GM19035 (cell line): ENCODE results near the gene OTOA.
"Not testable (repeated sequence)": the region's sequence is repeated elsewhere in the genome, so short reads cannot be mapped to it uniquely, and the experiment has no call there.

Experiments
- ATAC-seq: cut with Tn5 transposase; IDR thresholded peaks from one replicate; pipeline ENCODE4 v1.9.1; 2021; ENCODE audit not compliant: unreplicated experiment

OTOA gene

GRCh38 chr16:21801538-21802374 lies 138.0 kb downstream of the OTOA start:
- ATAC-seq = not testable (repeated sequence)

DNA sequence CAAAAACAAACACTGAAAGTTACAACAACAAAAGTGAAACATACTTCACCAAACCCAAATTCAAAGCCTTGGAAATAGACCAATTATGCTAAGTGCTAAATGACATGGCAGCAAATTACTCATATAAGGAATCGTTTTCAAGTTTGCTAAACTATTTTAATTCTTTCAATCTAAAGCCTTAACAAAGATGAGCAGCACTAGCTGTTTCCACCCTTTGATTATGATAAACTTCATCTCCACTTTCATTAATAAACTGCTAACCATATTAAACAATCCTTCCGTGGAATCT lies 138.6 kb downstream of the OTOA start:
- not testable (repeated sequence) for ATAC-seq
